Aorta (tissue), 5 donors: ENCODE measurements around the gene LYL1. TPM values are rescaled to one million over a fixed set of nuclear protein-coding genes. Genes with fewer than 3 reads are reported as not detected.
A peak's percentile ranks its signal among the peaks of the same experiment; 100 is the strongest.

ENCODE experiments used
- ATAC-seq: fragments of 200-7000 bp; cut with Tn5 transposase; one replicate; pipeline ENCODE4 v1.9.1; 2022; ENCODE audit warnings: moderate library complexity; ENCODE audit not compliant: low FRiP score
- DNase-seq, 2 donors: peaks; one replicate each; pipeline ENCODE4 v3.0.0-alpha.2; 2020
- H3K27ac ChIP-seq, 2 donors: one replicate each; pipeline ENCODE4 v1.5.1; 2013; ENCODE audit warnings: low read length in 2 of 2, mild to moderate bottlenecking in 2 of 2, moderate library complexity in 2 of 2, control low read depth in 1 of 2, inconsistent platforms in 1 of 2, low read depth in 1 of 2
- H3K27me3 ChIP-seq, 2 donors: one replicate each; pipeline ENCODE4 v1.6.1; 2013; ENCODE audit warnings: control low read depth in 1 of 2, low read length in 1 of 2, mild to moderate bottlenecking in 1 of 2, moderate library complexity in 1 of 2; ENCODE audit not compliant: insufficient read depth in 2 of 2, control insufficient read depth in 1 of 2
- H3K36me3 ChIP-seq, 2 donors: one replicate each; pipeline ENCODE4 v1.6.1; 2013; ENCODE audit warnings: control low read depth in 1 of 2, low read length in 1 of 2, mild to moderate bottlenecking in 1 of 2; ENCODE audit not compliant: insufficient read depth in 2 of 2, control insufficient read depth in 1 of 2
- H3K4me1 ChIP-seq, 2 donors: one replicate each; pipeline ENCODE4 v1.6.1; 2013; ENCODE audit warnings: low read length in 2 of 2, control low read depth in 1 of 2, mild to moderate bottlenecking in 1 of 2, moderate library complexity in 1 of 2; ENCODE audit not compliant: insufficient read depth in 2 of 2, control insufficient read depth in 1 of 2
- H3K4me3 ChIP-seq, 2 donors: one replicate each; pipeline ENCODE4 v1.5.1; 2013; ENCODE audit warnings: low read length in 2 of 2, control low read depth in 1 of 2, mild to moderate bottlenecking in 1 of 2
- H3K9me3 ChIP-seq: one replicate; pipeline ENCODE4 v1.6.1; 2013; ENCODE audit warnings: mild to moderate bottlenecking, low read length; ENCODE audit not compliant: control insufficient read depth
- WGBS, 2 donors: extraction: QIAGEN DNeasy Blood & Tissue Kit; methylation state at CpG; one replicate each; pipeline ENCODE4 v1.1.7; 2013; 5-methylcytosine and 5-hydroxymethylcytosine counted together
- intact Hi-C, 2 donors: fragments of 100-400 bp; cut with DNase I; formaldehyde crosslinking; loops; one replicate each; pipeline versions ENCODE4 v1.14.2 to v1.15.0; 2022
- polyA plus RNA-seq, 2 donors: library from polyadenylated mRNA; stranded (reverse); fragments of 200-250 nt; gene quantifications; one replicate each; pipeline ENCODE4 v1.2.3, GENCODE V29; 2013
- total RNA-seq, 2 donors: library from RNA; stranded (reverse); fragmentation: NEBNext Ultra II Directional; extraction: Animal tissue kit (Norgen Biotek cat#: 25700); gene quantifications; one replicate each; pipeline ENCODE4 v1.2.1, GENCODE V29; 2021
- donor health status: healthy with polysubstance abuse.
- donor health status: Bipolar disorder and iron deficiency.
- donor health status: DM: no; HTN: no; CAD: no.
- donor health status: DM: no; HTN: no; CAD: no.
- donor health status: DM: yes; HTN: yes; CAD: no.

Gene LYL1
- total and polyA plus RNA-seq, 4 donors = 7.3 to 28.6 (median 9.0) TPM

GRCh38 chr19:13055213-13056051 lies 47.2 kb downstream of the LYL1 start:
- no peaks in the 10 kb centered on the region for H3K27me3 ChIP-seq
- peaks cover 0 to 13% of the 10 kb centered on the region in 2 donors for H3K4me1 ChIP-seq
- peak overlapping the region; percentile 83 to 88 for H3K27ac ChIP-seq
- ATAC-seq = peak; percentile 82
- intact Hi-C loops = loop anchor here in 1 of 2 donors (2.0 kb wide), 1 partner anchor 31 kb away; no protein-coding TSS in a partner anchor
- WGBS, 2 donors = 4 to 6% methylated on average over 27 to 29 of the region's 29 CpGs
- no peaks in the 10 kb centered on the region for H3K9me3 ChIP-seq
- no peaks in the 10 kb centered on the region for H3K36me3 ChIP-seq
- no peak overlapping the region for H3K4me3 ChIP-seq
- peak; percentile 93 to 96 for DNase-seq

- ATAC-seq (peak; percentile 40), DNase-seq (no peak)
- intact Hi-C loops = no loop called here
- no peaks in the 10 kb centered on the region for H3K27me3 ChIP-seq
- H3K9me3 ChIP-seq = no peaks in the 10 kb centered on the region
- no peaks in the 10 kb centered on the region for H3K36me3 ChIP-seq
- peaks cover 0 to 13% of the 10 kb centered on the region in 2 donors for H3K4me1 ChIP-seq
- no peak overlapping the region for H3K4me3 ChIP-seq
- peak overlapping the region; percentile 83 to 88 for H3K27ac ChIP-seq
- 3 to 7% methylated on average over 11 of the region's 11 CpGs for WGBS, 2 donors
Measured at GRCh38 chr19:13054626-13055212, 47.9 kb downstream of the LYL1 start.

- H3K4me3 ChIP-seq = no peak overlapping the region
- DNase-seq = peak; percentile 93 to 96
- peak overlapping the region; percentile 83 to 88 for H3K27ac ChIP-seq
- no peaks in the 10 kb centered on the region for H3K27me3 ChIP-seq
- no peaks in the 10 kb centered on the region for H3K36me3 ChIP-seq
- intact Hi-C loops = no loop called here
- H3K9me3 ChIP-seq = no peaks in the 10 kb centered on the region
- H3K4me1 ChIP-seq = peaks cover 0 to 13% of the 10 kb centered on the region in 2 donors
- WGBS, 2 donors = 14 to 17% methylated on average over 15 to 17 of the region's 17 CpGs
- peak; percentile 54 for ATAC-seq
Measured at GRCh38 chr19:13053761-13054625, 48.7 kb downstream of the LYL1 start.

- Histone ChIP-seq H3K9me3 (no peaks in the 10 kb centered on the region), H3K36me3 (no peaks in the 10 kb centered on the region), H3K4me3 (no peak overlapping the region), H3K27ac (peak overlapping the region; percentile 83 to 88), H3K27me3 (no peaks in the 10 kb centered on the region), H3K4me1 (peaks cover 0 to 13% of the 10 kb centered on the region in 2 donors)
- intact Hi-C loops = no loop called here
- no peak for DNase-seq
- ATAC-seq = no peak
- 5 to 15% methylated on average over 3 of the region's 3 CpGs for WGBS, 2 donors
Measured at GRCh38 chr19:13053238-13053637, 49.4 kb downstream of the LYL1 start.

GRCh38 chr19:13052447-13053175 lies 50.0 kb downstream of the LYL1 start:
- no peak overlapping the region for H3K4me3 ChIP-seq
- H3K27me3 ChIP-seq = no peaks in the 10 kb centered on the region
- WGBS, 2 donors = 7 to 17% methylated on average over 12 of the region's 12 CpGs
- H3K27ac ChIP-seq = peak overlapping the region; percentile 29 to 88
- no peak for ATAC-seq
- peaks cover under 1 to 13% of the 10 kb centered on the region in 2 donors for H3K4me1 ChIP-seq
- DNase-seq = no peak
- H3K36me3 ChIP-seq = no peaks in the 10 kb centered on the region
- H3K9me3 ChIP-seq = no peaks in the 10 kb centered on the region
- intact Hi-C loops = no loop called here

GRCh38 chr19:13051557-13052165 lies 51.0 kb downstream of the LYL1 start:
- intact Hi-C loops = no loop called here
- no peak overlapping the region for H3K4me3 ChIP-seq
- peak; percentile 72 to 87 for DNase-seq
- peak overlapping the region in 1 of 2 donors; percentile 88 for H3K27ac ChIP-seq
- no peaks in the 10 kb centered on the region for H3K9me3 ChIP-seq
- no peaks in the 10 kb centered on the region for H3K36me3 ChIP-seq
- no peak for ATAC-seq
- WGBS, 2 donors = 2% methylated on average over 23 of the region's 23 CpGs
- no peaks in the 10 kb centered on the region for H3K27me3 ChIP-seq
- peaks cover 4 to 13% of the 10 kb centered on the region in 2 donors for H3K4me1 ChIP-seq

GRCh38 chr19:13050274-13050673 lies 52.4 kb downstream of the LYL1 start:
- Histone ChIP-seq H3K4me3 (no peak overlapping the region), H3K4me1 (peaks cover 4 to 13% of the 10 kb centered on the region in 2 donors), H3K27me3 (no peaks in the 10 kb centered on the region), H3K27ac (peak overlapping the region; percentile 35 to 88), H3K9me3 (no peaks in the 10 kb centered on the region), H3K36me3 (no peaks in the 10 kb centered on the region)
- no peak for DNase-seq
- 11 to 12% methylated on average over 4 of the region's 4 CpGs for WGBS, 2 donors
- intact Hi-C loops = no loop called here
- no peak for ATAC-seq
